Osteocyte (in vitro differentiated cells): ENCODE results near the gene PNPLA2. TPM values are rescaled to one million over a fixed set of nuclear protein-coding genes. Genes with fewer than 3 reads are reported as not detected.

Source experiments
- DNase-seq: peaks from one replicate; pipeline ENCODE4 v3.0.0; 2021; ENCODE audit warnings: mixed read lengths; ENCODE audit not compliant: unreplicated experiment; ENCODE audit errors: extremely low spot score
- H3K27ac Mint-ChIP-seq: one replicate; pipeline ENCODE4 v1.8.0; 2021; ENCODE audit warnings: mild to moderate bottlenecking, mixed read lengths; ENCODE audit not compliant: unreplicated experiment
- H3K27me3 Mint-ChIP-seq: one replicate; pipeline ENCODE4 v1.8.0; 2021; ENCODE audit warnings: mixed read lengths; ENCODE audit not compliant: unreplicated experiment
- H3K36me3 Mint-ChIP-seq: one replicate; pipeline ENCODE4 v1.8.0; 2021; ENCODE audit warnings: mixed read lengths; ENCODE audit not compliant: unreplicated experiment
- H3K4me1 Mint-ChIP-seq: one replicate; pipeline ENCODE4 v1.8.0; 2021; ENCODE audit warnings: mixed read lengths; ENCODE audit not compliant: unreplicated experiment
- H3K4me3 Mint-ChIP-seq: one replicate; pipeline ENCODE4 v1.8.0; 2021; ENCODE audit warnings: mild to moderate bottlenecking, moderate library complexity, mixed read lengths; ENCODE audit not compliant: unreplicated experiment
- H3K9me3 Mint-ChIP-seq: one replicate; pipeline ENCODE4 v1.8.0; 2021; ENCODE audit warnings: mixed read lengths; ENCODE audit not compliant: unreplicated experiment
- CTCF ChIP-seq: fragments of 200-600 bp; sonication (generic); IDR thresholded peaks from 2 replicates; pipeline ENCODE4 v1.5.0; 2021; ENCODE audit warnings: antibody characterized with exemption, mild to moderate bottlenecking, moderate library complexity
- total RNA-seq: library from RNA; stranded (reverse); gene quantifications from 2 replicates; pipeline ENCODE4 v1.2.1, GENCODE V29; 2021

PNPLA2 gene
- total RNA-seq, 1 donor from 2014 or later = 96.4 TPM

GRCh38 chr11:812390-812789 is 6.3 kb upstream of the PNPLA2 start:
- no peak for DNase-seq
- Mint-ChIP-seq H3K9me3 (no peaks in the 10 kb centered on the region), H3K36me3 (peaks cover 11% of the 10 kb centered on the region), H3K4me3 (peak overlapping the region; percentile 45), H3K27me3 (no peaks in the 10 kb centered on the region), H3K27ac (no peak overlapping the region), H3K4me1 (peaks cover 30% of the 10 kb centered on the region)
- no peak for TF ChIP-seq CTCF

GRCh38 chr11:813072-813455 is 5.7 kb upstream of the PNPLA2 start:
- DNase-seq = no peak
- TF ChIP-seq CTCF = no peak
- Mint-ChIP-seq H3K36me3 (peaks cover 11% of the 10 kb centered on the region), H3K9me3 (no peaks in the 10 kb centered on the region), H3K27ac (no peak overlapping the region), H3K4me1 (peaks cover 26% of the 10 kb centered on the region), H3K27me3 (no peaks in the 10 kb centered on the region), H3K4me3 (no peak overlapping the region)

GRCh38 chr11:813456-814096 is 5.1 kb upstream of the PNPLA2 start:
- H3K27ac Mint-ChIP-seq = no peak overlapping the region
- H3K36me3 Mint-ChIP-seq = peaks cover 11% of the 10 kb centered on the region
- peaks cover 24% of the 10 kb centered on the region for H3K4me1 Mint-ChIP-seq
- H3K27me3 Mint-ChIP-seq = no peaks in the 10 kb centered on the region
- no peak for TF ChIP-seq CTCF
- H3K9me3 Mint-ChIP-seq = no peaks in the 10 kb centered on the region
- H3K4me3 Mint-ChIP-seq = no peak overlapping the region
- no peak for DNase-seq

- Mint-ChIP-seq H3K4me1 (peaks cover 21% of the 10 kb centered on the region), H3K36me3 (peaks cover 10% of the 10 kb centered on the region), H3K27ac (no peak overlapping the region), H3K4me3 (no peak overlapping the region), H3K27me3 (no peaks in the 10 kb centered on the region), H3K9me3 (no peaks in the 10 kb centered on the region)
- no peak for DNase-seq
- TF ChIP-seq CTCF = no peak
These were observed 2.9 kb upstream of the PNPLA2 start for GRCh38 chr11:815675-816432.

- Mint-ChIP-seq H3K4me3 (no peak overlapping the region), H3K27ac (no peak overlapping the region), H3K9me3 (no peaks in the 10 kb centered on the region), H3K4me1 (peaks cover 21% of the 10 kb centered on the region), H3K36me3 (peaks cover 7% of the 10 kb centered on the region), H3K27me3 (no peaks in the 10 kb centered on the region)
- TF ChIP-seq CTCF = no peak
- DNase-seq = no peak
These were observed 2.3 kb upstream of the PNPLA2 start for GRCh38 chr11:816433-816779.
